GM23248 (cell line): ENCODE results near the gene SLC1A2.

Source experiments
- EZH2 ChIP-seq: fragments of 200-600 bp; sonication (generic); IDR thresholded peaks from 2 replicates; pipeline ENCODE4 v1.6.1; 2018; ENCODE audit warnings: antibody characterized with exemption, mild to moderate bottlenecking; ENCODE audit not compliant: insufficient read depth, poor library complexity, severe bottlenecking
- EZH2phosphoT487 ChIP-seq: fragments of 200-600 bp; sonication (generic); IDR thresholded peaks from 2 replicates; pipeline ENCODE4 v1.6.1; 2018; ENCODE audit warnings: antibody characterized with exemption, moderate library complexity, mild to moderate bottlenecking, low read depth; ENCODE audit not compliant: insufficient read depth

- TF ChIP-seq EZH2 (no peak), EZH2phosphoT487 (0 out of 2 replicates have a peak, but pooled peaks have one; percentile 47)
Measured at GRCh38 chr11:35424157-35424940, 5.0 kb upstream of the SLC1A2 start.
